ENCODE results near the gene NPAS4. TPM values are rescaled to one million over a fixed set of nuclear protein-coding genes. Genes with fewer than 3 reads are reported as not detected.

NPAS4 gene
- total and polyA plus RNA-seq, 2 of the 13 experiments (the other 11 are each of a cell fraction or from before 2014, with no cell fraction given) = not detected

DNA sequence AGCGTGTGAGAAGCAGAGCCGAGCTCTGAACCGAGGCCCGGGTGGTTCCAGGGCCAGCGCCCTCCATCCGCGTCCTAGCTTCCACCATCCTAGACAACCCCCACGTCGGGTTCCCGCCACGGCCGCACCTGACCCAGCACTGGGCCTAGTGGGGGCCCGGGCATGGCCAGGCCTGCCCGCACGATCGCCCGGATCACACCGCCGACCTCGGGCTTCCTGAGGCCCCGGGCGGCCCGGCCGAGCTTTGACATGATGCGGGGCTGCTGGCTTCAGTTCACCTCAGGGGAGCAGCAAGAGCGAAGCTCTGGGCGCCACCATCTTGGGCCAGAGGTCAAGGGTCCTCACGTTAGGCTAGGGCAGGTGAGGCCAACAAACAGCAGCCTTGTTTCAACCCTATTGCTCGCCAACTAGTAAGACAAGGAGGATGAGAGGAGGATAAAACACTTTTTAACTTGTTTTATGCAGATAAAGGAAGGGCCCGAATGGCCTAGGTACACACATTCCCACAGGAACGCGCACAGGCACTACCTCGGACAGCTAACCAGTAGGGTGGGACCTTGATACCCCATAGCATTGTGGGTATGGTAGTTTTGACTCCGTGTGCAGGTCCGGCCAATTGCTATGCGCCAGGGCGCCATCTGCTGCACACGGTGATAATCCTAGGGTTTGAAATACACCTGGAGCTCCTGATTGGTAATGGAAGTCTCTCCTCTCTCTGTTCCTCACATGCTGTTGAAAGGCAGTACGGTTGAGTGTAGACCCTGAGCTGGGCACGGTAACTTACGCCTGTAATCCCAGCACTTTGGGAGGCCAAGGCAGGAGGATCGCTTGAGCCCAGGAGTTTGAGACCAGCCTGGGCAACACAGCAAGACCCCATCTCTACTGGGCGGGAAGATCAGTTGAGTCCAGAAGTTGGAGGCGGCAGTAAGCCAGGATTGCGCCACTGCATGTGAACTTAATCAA lies 17.9 kb downstream of the NPAS4 start, which contains the start of gene MRPL11 (continued):
- TF ChIP-seq, protein P1, sequence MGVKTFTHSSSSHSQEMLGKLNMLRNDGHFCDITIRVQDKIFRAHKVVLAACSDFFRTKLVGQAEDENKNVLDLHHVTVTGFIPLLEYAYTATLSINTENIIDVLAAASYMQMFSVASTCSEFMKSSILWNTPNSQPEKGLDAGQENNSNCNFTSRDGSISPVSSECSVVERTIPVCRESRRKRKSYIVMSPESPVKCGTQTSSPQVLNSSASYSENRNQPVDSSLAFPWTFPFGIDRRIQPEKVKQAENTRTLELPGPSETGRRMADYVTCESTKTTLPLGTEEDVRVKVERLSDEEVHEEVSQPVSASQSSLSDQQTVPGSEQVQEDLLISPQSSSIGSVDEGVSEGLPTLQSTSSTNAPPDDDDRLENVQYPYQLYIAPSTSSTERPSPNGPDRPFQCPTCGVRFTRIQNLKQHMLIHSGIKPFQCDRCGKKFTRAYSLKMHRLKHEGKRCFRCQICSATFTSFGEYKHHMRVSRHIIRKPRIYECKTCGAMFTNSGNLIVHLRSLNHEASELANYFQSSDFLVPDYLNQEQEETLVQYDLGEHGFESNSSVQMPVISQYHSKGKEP (CRISPR knock-in tag; IDR thresholded peaks at IDR 0.05) = no peak; the same call in 1 of the 2 replicates
- TF ChIP-seq CENPBD1 (CRISPR knock-in tag; IDR thresholded peaks at IDR 0.05; ENCODE audit: borderline replicate concordance, low read depth) = no peak; the same call in 1 of the 2 replicates
- TF ChIP-seq ELK4 (CRISPR knock-in tag; IDR thresholded peaks at IDR 0.05; ENCODE audit: borderline replicate concordance) = no peak
- TF ChIP-seq, protein P2, sequence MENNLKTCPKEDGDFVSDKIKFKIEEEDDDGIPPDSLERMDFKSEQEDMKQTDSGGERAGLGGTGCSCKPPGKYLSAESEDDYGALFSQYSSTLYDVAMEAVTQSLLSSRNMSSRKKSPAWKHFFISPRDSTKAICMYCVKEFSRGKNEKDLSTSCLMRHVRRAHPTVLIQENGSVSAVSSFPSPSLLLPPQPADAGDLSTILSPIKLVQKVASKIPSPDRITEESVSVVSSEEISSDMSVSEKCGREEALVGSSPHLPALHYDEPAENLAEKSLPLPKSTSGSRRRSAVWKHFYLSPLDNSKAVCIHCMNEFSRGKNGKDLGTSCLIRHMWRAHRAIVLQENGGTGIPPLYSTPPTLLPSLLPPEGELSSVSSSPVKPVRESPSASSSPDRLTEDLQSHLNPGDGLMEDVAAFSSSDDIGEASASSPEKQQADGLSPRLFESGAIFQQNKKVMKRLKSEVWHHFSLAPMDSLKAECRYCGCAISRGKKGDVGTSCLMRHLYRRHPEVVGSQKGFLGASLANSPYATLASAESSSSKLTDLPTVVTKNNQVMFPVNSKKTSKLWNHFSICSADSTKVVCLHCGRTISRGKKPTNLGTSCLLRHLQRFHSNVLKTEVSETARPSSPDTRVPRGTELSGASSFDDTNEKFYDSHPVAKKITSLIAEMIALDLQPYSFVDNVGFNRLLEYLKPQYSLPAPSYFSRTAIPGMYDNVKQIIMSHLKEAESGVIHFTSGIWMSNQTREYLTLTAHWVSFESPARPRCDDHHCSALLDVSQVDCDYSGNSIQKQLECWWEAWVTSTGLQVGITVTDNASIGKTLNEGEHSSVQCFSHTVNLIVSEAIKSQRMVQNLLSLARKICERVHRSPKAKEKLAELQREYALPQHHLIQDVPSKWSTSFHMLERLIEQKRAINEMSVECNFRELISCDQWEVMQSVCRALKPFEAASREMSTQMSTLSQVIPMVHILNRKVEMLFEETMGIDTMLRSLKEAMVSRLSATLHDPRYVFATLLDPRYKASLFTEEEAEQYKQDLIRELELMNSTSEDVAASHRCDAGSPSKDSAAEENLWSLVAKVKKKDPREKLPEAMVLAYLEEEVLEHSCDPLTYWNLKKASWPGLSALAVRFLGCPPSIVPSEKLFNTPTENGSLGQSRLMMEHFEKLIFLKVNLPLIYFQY (CRISPR knock-in tag; IDR thresholded peaks at IDR 0.05; ENCODE audit: borderline replicate concordance) = 0 out of 2 replicates have a peak, but pooled peaks have one; percentile 54
- peak; percentile 69 for TF ChIP-seq HDAC1 (CRISPR knock-in tag; IDR thresholded peaks at IDR 0.05)
- no peak for TF ChIP-seq ZKSCAN5 (CRISPR knock-in tag; IDR thresholded peaks at IDR 0.05)

Measured in HepG2 (cell line).